Prostate gland (tissue), 2 donors: Measurements from ENCODE around the gene DNAH5.

Experiments used
- CTCF ChIP-seq, 4 experiments: fragments of 200-600 bp in 2 of 4; fragments of 450-650 bp in 2 of 4; sonication (generic) in 2 of 4; IDR thresholded peaks; 1 replicate in 3 of 4; 2 replicates in 1 of 4; pipeline ENCODE4 v1.5.1; 2016 to 2019; ENCODE audit warnings: antibody characterized with exemption in 4 of 4, mild to moderate bottlenecking in 2 of 4, moderate library complexity in 2 of 4
- POLR2A ChIP-seq: fragments of 450-650 bp; IDR thresholded peaks from one replicate; pipeline ENCODE4 v1.6.1; 2016; ENCODE audit warnings: antibody characterized with exemption, mild to moderate bottlenecking
- POLR2AphosphoS5 ChIP-seq: sonication (generic); formaldehyde crosslinking; IDR thresholded peaks from one replicate; pipeline ENCODE4 v1.6.1; 2017; ENCODE audit warnings: antibody characterized with exemption

- TF ChIP-seq POLR2AphosphoS5 = no peak
- TF ChIP-seq CTCF (IDR thresholded peaks at IDR 0.05) = no peak
- no peak for TF ChIP-seq POLR2A
Observed at GRCh38 chr5:13843175-13843846, 101.2 kb downstream of the DNAH5 start.
